HEK293 (cell line): ENCODE data around the gene TYRP1.

ENCODE experiments used
- CTCF ChIA-PET: fragments of 350-600 bp; formaldehyde crosslinking; extraction: SDS; loops from one replicate; lab custom pipeline; 2021; ENCODE audit warnings: antibody characterized with exemption; lab: Yijun Ruan, JAX
- POLR2A ChIA-PET: fragments of 300-600 bp; formaldehyde crosslinking; extraction: SDS; loops from one replicate; lab custom pipeline; 2020; ENCODE audit warnings: antibody characterized with exemption, inconsistent platforms; lab: Yijun Ruan, JAX
- H3K27ac ChIP-seq: fragments of 200-500 bp; sonication (Bioruptor generic); 2 replicates; pipeline ENCODE4 v1.5.1; 2014; ENCODE audit warnings: low read depth, low read length, control low read depth, inconsistent platforms; ENCODE audit errors: extremely low read depth
- H3K36me3 ChIP-seq, 2 experiments: fragments of 200-500 bp in 1 of 2; sonication (Bioruptor generic) in 1 of 2; 1 replicate in 1 of 2; 2 replicates in 1 of 2; pipeline ENCODE4 v1.5.1; 2014 to 2017; ENCODE audit warnings: inconsistent platforms in 2 of 2, low read length in 2 of 2; ENCODE audit not compliant: control insufficient read depth in 2 of 2, insufficient read depth in 1 of 2
- H3K4me1 ChIP-seq: fragments of 200-500 bp; sonication (Bioruptor generic); 2 replicates; pipeline ENCODE4 v1.5.1; 2014; ENCODE audit warnings: mild to moderate bottlenecking, low read length, inconsistent platforms; ENCODE audit not compliant: control insufficient read depth, insufficient read depth
- H3K4me3 ChIP-seq: 2 replicates; pipeline ENCODE4 v1.5.1; 2011; ENCODE audit warnings: low read depth, mild to moderate bottlenecking, control low read depth, low read length, moderate library complexity
- H3K9me3 ChIP-seq: fragments of 200-500 bp; sonication (Bioruptor generic); 2 replicates; pipeline ENCODE4 v1.5.1; 2014; ENCODE audit warnings: low read depth, low read length, inconsistent platforms; ENCODE audit not compliant: control insufficient read depth, insufficient read depth
- CTCF ChIP-seq: fragments of 450-650 bp; formaldehyde crosslinking; IDR thresholded peaks from 2 replicates; pipeline ENCODE4 v1.5.1; 2016; ENCODE audit warnings: missing biosample characterization, missing genetic modification characterization
- GLI4 ChIP-seq: fragments of 450-650 bp; formaldehyde crosslinking; IDR thresholded peaks from 2 replicates; pipeline ENCODE4 v1.5.1; 2016; ENCODE audit warnings: missing biosample characterization, missing genetic modification characterization
- KLF10 ChIP-seq: fragments of 450-650 bp; IDR thresholded peaks from 2 replicates; pipeline ENCODE4 v1.5.1; 2018; ENCODE audit warnings: missing biosample characterization, mild to moderate bottlenecking, missing genetic modification characterization
- SP2 ChIP-seq: fragments of 450-650 bp; formaldehyde crosslinking; IDR thresholded peaks from 2 replicates; pipeline ENCODE4 v1.5.1; 2016; ENCODE audit warnings: missing biosample characterization, missing genetic modification characterization
- ZBTB21 ChIP-seq: fragments of 450-650 bp; formaldehyde crosslinking; IDR thresholded peaks from 2 replicates; pipeline ENCODE4 v1.5.1; 2017; ENCODE audit warnings: missing biosample characterization, missing genetic modification characterization
- ZBTB8A ChIP-seq: fragments of 450-650 bp; formaldehyde crosslinking; IDR thresholded peaks from 2 replicates; pipeline ENCODE4 v1.5.1; 2016; ENCODE audit warnings: missing biosample characterization, missing genetic modification characterization
- ZFHX2 ChIP-seq: fragments of 450-650 bp; formaldehyde crosslinking; conservative IDR thresholded peaks from 2 replicates; pipeline ENCODE4 v1.5.1; 2016; ENCODE audit warnings: missing biosample characterization, missing genetic modification characterization
- ZFP37 ChIP-seq: fragments of 450-650 bp; formaldehyde crosslinking; IDR thresholded peaks from 2 replicates; pipeline ENCODE4 v1.5.1; 2016; ENCODE audit warnings: missing biosample characterization, missing genetic modification characterization
- ZNF132 ChIP-seq: fragments of 450-650 bp; formaldehyde crosslinking; IDR thresholded peaks from 2 replicates; pipeline ENCODE4 v1.5.1; 2017; ENCODE audit warnings: missing biosample characterization, missing genetic modification characterization, borderline replicate concordance
- ZNF184 ChIP-seq: fragments of 450-650 bp; IDR thresholded peaks from 2 replicates; pipeline ENCODE4 v1.5.1; 2018; ENCODE audit warnings: missing biosample characterization, mild to moderate bottlenecking, missing genetic modification characterization
- ZNF202 ChIP-seq: fragments of 450-650 bp; formaldehyde crosslinking; IDR thresholded peaks from 2 replicates; pipeline ENCODE4 v1.5.1; 2016; ENCODE audit warnings: missing biosample characterization, missing genetic modification characterization, borderline replicate concordance
- ZNF211 ChIP-seq: fragments of 450-650 bp; formaldehyde crosslinking; IDR thresholded peaks from 2 replicates; pipeline ENCODE4 v1.5.1; 2016; ENCODE audit warnings: low read depth, missing biosample characterization, missing genetic modification characterization
- ZNF311 ChIP-seq: fragments of 450-650 bp; formaldehyde crosslinking; IDR thresholded peaks from 2 replicates; pipeline ENCODE4 v1.5.1; 2017; ENCODE audit warnings: missing biosample characterization, missing genetic modification characterization, borderline replicate concordance
- ZNF324 ChIP-seq: fragments of 450-650 bp; formaldehyde crosslinking; IDR thresholded peaks from 2 replicates; pipeline ENCODE4 v1.5.1; 2016; ENCODE audit warnings: missing biosample characterization, missing genetic modification characterization
- ZNF423 ChIP-seq: fragments of 450-650 bp; formaldehyde crosslinking; IDR thresholded peaks from 2 replicates; pipeline ENCODE4 v1.5.1; 2016; ENCODE audit warnings: missing biosample characterization, missing genetic modification characterization
- ZNF521 ChIP-seq: fragments of 450-650 bp; formaldehyde crosslinking; IDR thresholded peaks from 2 replicates; pipeline ENCODE4 v1.5.1; 2017; ENCODE audit warnings: missing biosample characterization, mild to moderate bottlenecking, missing genetic modification characterization
- ZNF571 ChIP-seq: fragments of 450-650 bp; formaldehyde crosslinking; IDR thresholded peaks from 2 replicates; pipeline ENCODE4 v1.5.0; 2017; ENCODE audit warnings: missing biosample characterization, missing genetic modification characterization
- ZNF600 ChIP-seq: fragments of 450-650 bp; formaldehyde crosslinking; IDR thresholded peaks from 2 replicates; pipeline ENCODE4 v1.5.1; 2016; ENCODE audit warnings: missing biosample characterization, missing genetic modification characterization
- ZNF610 ChIP-seq: fragments of 450-650 bp; formaldehyde crosslinking; IDR thresholded peaks from 2 replicates; pipeline ENCODE4 v1.5.1; 2016; ENCODE audit warnings: missing biosample characterization, missing genetic modification characterization, borderline replicate concordance
- ZNF626 ChIP-seq: fragments of 450-650 bp; sonication (Bioruptor Pico); formaldehyde crosslinking; IDR thresholded peaks from 2 replicates; pipeline ENCODE4 v1.5.1; 2018; ENCODE audit warnings: missing biosample characterization, missing genetic modification characterization, inconsistent platforms
- ZNF664 ChIP-seq: fragments of 450-650 bp; formaldehyde crosslinking; IDR thresholded peaks from 2 replicates; pipeline ENCODE4 v1.5.1; 2016; ENCODE audit warnings: missing biosample characterization, missing genetic modification characterization
- ZNF707 ChIP-seq: fragments of 450-650 bp; formaldehyde crosslinking; IDR thresholded peaks from 2 replicates; pipeline ENCODE4 v1.5.1; 2016; ENCODE audit warnings: missing biosample characterization, missing genetic modification characterization
- ZNF768 ChIP-seq: fragments of 450-650 bp; formaldehyde crosslinking; IDR thresholded peaks from 2 replicates; pipeline ENCODE4 v1.5.1; 2018; ENCODE audit warnings: missing biosample characterization, mild to moderate bottlenecking, missing genetic modification characterization
- ZNF791 ChIP-seq: fragments of 450-650 bp; formaldehyde crosslinking; IDR thresholded peaks from 2 replicates; pipeline ENCODE4 v1.5.1; 2016; ENCODE audit warnings: missing biosample characterization, missing genetic modification characterization
- ZNF837 ChIP-seq: fragments of 450-650 bp; formaldehyde crosslinking; IDR thresholded peaks from 2 replicates; pipeline ENCODE4 v1.5.1; 2016; ENCODE audit warnings: missing biosample characterization, missing genetic modification characterization
- ZSCAN18 ChIP-seq: fragments of 450-650 bp; formaldehyde crosslinking; IDR thresholded peaks from 2 replicates; pipeline ENCODE4 v1.5.1; 2016; ENCODE audit warnings: missing biosample characterization, missing genetic modification characterization

Gene TYRP1

GRCh38 chr9:12648925-12649324 is 44.3 kb upstream of the TYRP1 start:
- no peaks in the 10 kb centered on the region for H3K9me3 ChIP-seq
- no peak overlapping the region for H3K27ac ChIP-seq
- H3K4me1 ChIP-seq, result no peaks in the 10 kb centered on the region
- H3K36me3 ChIP-seq, result no peaks in the 10 kb centered on the region
- ChIA-PET POLR2A (no interaction called here), CTCF (interaction anchor here (1.2 to 3.2 kb wide), 2 partner anchors 9 to 30 kb away, joined by 4 to 16 read pairs; no protein-coding TSS in a partner anchor)
- no peak overlapping the region for H3K4me3 ChIP-seq
- TF ChIP-seq ZFP37 (no peak), ZNF311 (tag by site-specific recombination) (no peak), ZNF521 (tag by site-specific recombination) (no peak), ZNF707 (tag by site-specific recombination) (no peak), ZNF664 (tag by site-specific recombination) (no peak), ZNF768 (tag by site-specific recombination) (no peak), ZSCAN18 (tag by site-specific recombination) (no peak)

GRCh38 chr9:12651125-12651524 is 42.1 kb upstream of the TYRP1 start:
- POLR2A ChIA-PET, result no interaction called here
- Histone ChIP-seq H3K9me3 (no peaks in the 10 kb centered on the region), H3K4me3 (no peak overlapping the region), H3K36me3 (no peaks in the 10 kb centered on the region), H3K27ac (no peak overlapping the region), H3K4me1 (no peaks in the 10 kb centered on the region)
- TF ChIP-seq ZFHX2 (tag by site-specific recombination) (no peak), ZNF791 (no peak), ZNF184 (tag by site-specific recombination) (no peak), ZNF600 (tag by site-specific recombination) (no peak), ZNF626 (tag by site-specific recombination) (no peak), ZNF423 (tag by site-specific recombination) (no peak), ZNF610 (tag by site-specific recombination) (no peak), KLF10 (no peak), ZNF837 (tag by site-specific recombination) (no peak), ZBTB21 (tag by site-specific recombination) (no peak), ZNF211 (tag by site-specific recombination) (no peak)
- CTCF ChIA-PET, result interaction anchor here (0.8 to 3.2 kb wide), 2 partner anchors 11 to 46 kb away, joined by 3 to 16 read pairs; no protein-coding TSS in a partner anchor

GRCh38 chr9:12652973-12653372 is 40.2 kb upstream of the TYRP1 start:
- no peak overlapping the region for H3K4me3 ChIP-seq
- H3K4me1 ChIP-seq, result no peaks in the 10 kb centered on the region
- ChIA-PET CTCF (interaction anchor here (0.5 to 1.4 kb wide), 2 partner anchors 13 to 97 kb away, joined by 3 to 6 read pairs; no protein-coding TSS in a partner anchor), POLR2A (no interaction called here)
- TF ChIP-seq ZNF571 (tag by site-specific recombination) (no peak), ZNF324 (tag by site-specific recombination) (no peak), ZNF837 (tag by site-specific recombination) (no peak), ZBTB8A (tag by site-specific recombination) (no peak), ZNF202 (no peak), SP2 (tag by site-specific recombination) (no peak), ZNF132 (tag by site-specific recombination) (no peak), KLF10 (no peak), GLI4 (no peak), ZNF311 (tag by site-specific recombination) (no peak), CTCF (tag by site-specific recombination) (no peak)
- no peaks in the 10 kb centered on the region for H3K36me3 ChIP-seq
- no peaks in the 10 kb centered on the region for H3K9me3 ChIP-seq
- H3K27ac ChIP-seq, result no peak overlapping the region
